ENCODE results near the gene CACNA1H. TPM values are rescaled to one million over a fixed set of nuclear protein-coding genes. Genes with fewer than 3 reads are reported as not detected.

The CACNA1H gene
- 9.8 TPM for polyA plus RNA-seq
- long read RNA-seq, donor 1, full-length matches to known transcripts = 1 of 1 reads
- long read RNA-seq, donor 1, partial matches to known transcripts = 0 of 1 reads
- long read RNA-seq, donor 1, other reads (novel, unspliced or antisense) = 0 of 1 reads
- long read RNA-seq, donor 2 = 0 reads
- long read RNA-seq, donor 3 = 0 reads
- long read RNA-seq, donor 4 = 0 reads
- long read RNA-seq, donor 5, partial matches to known transcripts = 5 of 14 reads
- long read RNA-seq, donor 5, other reads (novel, unspliced or antisense) = 9 of 14 reads
- long read RNA-seq, donor 6 = 0 reads
- long read RNA-seq, donor 7 = 0 reads
- long read RNA-seq, donor 8 = 0 reads
- long read RNA-seq, donor 9 = 0 reads
- long read RNA-seq, donor 10 = 0 reads
- long read RNA-seq, donor 11, partial matches to known transcripts = 35 of 52 reads
- long read RNA-seq, donor 11, other reads (novel, unspliced or antisense) = 17 of 52 reads

DNA sequence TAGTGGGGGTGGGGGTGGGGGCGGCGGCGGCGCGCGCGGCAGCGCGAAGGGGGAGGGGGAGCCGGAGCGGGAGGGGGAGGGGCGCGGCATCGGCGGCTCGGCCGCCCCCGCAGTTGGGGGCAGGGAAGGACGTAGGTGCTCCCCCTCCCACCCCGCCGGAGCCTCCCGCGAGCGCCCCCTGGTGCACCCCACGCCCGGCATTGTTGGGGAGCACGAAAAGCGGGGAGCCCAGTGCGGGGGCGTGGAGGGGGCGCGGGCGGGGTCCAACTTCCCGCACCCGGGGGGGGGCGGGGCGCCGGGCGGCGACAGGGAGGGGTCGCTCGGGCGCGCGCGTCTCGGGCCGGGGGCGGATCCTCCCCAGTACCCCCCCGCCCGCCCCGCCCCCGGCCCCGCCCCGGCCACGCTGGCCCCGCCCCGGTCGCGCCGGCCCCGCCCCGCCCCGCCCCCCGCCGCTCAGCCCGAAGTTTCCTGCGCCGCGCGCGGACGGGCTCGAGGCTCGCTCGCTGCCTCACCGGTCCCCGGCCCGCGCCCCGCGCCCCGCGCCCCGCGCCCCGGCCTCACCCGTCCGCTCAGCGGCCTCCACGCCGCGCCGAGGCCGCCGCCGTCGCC, at the start of gene CACNA1H:
TSS of gene CACNA1H (plus strand) at position 456 of the 609 bp plus-strand sequence. CDS start 632 bp downstream, outside the sequence.
- H3K27ac ChIP-seq (ENCODE audit: low read length) = no peak within 1 kb of the TSS
- DNase-seq = no peak
- peaks cover 49% of the 10 kb centered on the region for H3K27me3 ChIP-seq (ENCODE audit: control insufficient read depth, insufficient read depth, low read length)
- H3K4me3 ChIP-seq (ENCODE audit: low read length) = no peak within 1 kb of the TSS
- peaks cover 23% of the 10 kb centered on the region for H3K9me3 ChIP-seq (ENCODE audit: control insufficient read depth, low read depth, low read length)
- no peaks in the 10 kb centered on the region for H3K36me3 ChIP-seq (ENCODE audit: control insufficient read depth, insufficient read depth, low read length)
- peaks cover 15% of the 10 kb centered on the region for H3K4me1 ChIP-seq (ENCODE audit: control insufficient read depth, insufficient read depth, low read length)
- WGBS (ENCODE audit: insufficient coverage, low lambda C conversion rate) = no CpG with 5 or more reads among the region's 98 CpGs

DNA sequence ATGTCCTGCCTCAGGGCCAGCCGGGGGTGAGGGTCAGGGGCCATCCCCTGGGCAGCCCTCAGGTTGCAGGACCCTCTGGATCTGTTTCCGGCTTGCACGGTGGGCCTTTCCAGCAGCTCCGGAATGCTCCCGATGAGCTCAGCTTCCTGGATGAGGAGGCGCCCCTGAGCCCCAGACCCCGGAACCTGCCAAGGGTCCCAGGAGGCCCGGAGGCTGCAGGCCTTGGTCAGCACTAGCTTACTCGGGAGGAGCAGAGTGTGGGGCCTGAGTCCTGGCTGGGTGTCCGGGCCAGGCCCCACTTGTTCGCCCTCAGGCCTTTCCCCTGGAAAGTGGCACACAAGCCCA, 49.3 kb upstream of the CACNA1H start:
- Histone ChIP-seq H3K36me3 (ENCODE audit: control insufficient read depth, insufficient read depth, low read length) (no peaks in the 10 kb centered on the region), H3K4me3 (ENCODE audit: low read length) (no peak overlapping the region), H3K27ac (ENCODE audit: low read length) (no peak overlapping the region), H3K9me3 (ENCODE audit: control insufficient read depth, low read depth, low read length) (peaks cover 3% of the 10 kb centered on the region), H3K4me1 (ENCODE audit: control insufficient read depth, insufficient read depth, low read length) (peaks cover 7% of the 10 kb centered on the region), H3K27me3 (ENCODE audit: control insufficient read depth, insufficient read depth, low read length) (peaks cover 49% of the 10 kb centered on the region)
- WGBS (ENCODE audit: insufficient coverage, low lambda C conversion rate) = no CpG with 5 or more reads among the region's 11 CpGs
- no peak for DNase-seq

DNA sequence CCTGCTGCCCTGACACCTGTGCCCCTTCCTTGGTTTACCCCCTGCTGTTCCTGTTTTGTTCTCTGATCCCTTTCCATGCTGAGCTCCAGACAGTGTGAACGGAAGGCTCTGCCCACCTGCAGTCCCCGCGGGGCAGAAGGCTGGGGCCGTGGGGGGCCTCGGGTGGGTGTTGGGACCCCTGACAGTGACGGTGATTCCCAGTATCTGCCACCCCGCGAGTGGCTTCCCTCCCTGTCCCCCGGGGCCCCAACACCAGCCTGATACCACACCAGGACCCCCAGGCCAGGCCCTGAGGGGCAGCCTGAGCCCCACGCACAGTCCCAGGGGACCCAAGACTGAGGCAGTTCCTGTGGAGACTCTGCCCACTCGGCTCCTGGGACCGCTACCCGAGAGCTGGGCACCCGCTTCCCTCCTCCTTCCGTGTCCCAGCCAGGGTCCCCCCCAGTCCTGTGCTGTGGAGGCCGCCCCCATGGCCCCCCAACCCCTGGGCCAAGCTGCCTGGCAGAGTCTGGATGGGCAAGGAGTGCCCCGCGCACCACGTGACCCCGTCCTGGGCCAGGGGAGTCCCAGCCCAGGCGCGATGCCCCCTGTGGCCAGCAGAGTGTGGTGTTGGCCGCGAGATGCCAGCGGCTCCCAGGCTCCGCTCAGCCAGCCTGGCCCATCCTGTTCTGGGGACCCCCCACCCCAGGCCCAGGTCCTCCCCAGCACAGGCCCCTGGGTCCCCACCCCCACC, 46.9 kb upstream of the CACNA1H start:
- Histone ChIP-seq H3K4me3 (ENCODE audit: low read length) (no peak overlapping the region), H3K9me3 (ENCODE audit: control insufficient read depth, low read depth, low read length) (peaks cover 3% of the 10 kb centered on the region), H3K36me3 (ENCODE audit: control insufficient read depth, insufficient read depth, low read length) (no peaks in the 10 kb centered on the region), H3K27ac (ENCODE audit: low read length) (no peak overlapping the region), H3K4me1 (ENCODE audit: control insufficient read depth, insufficient read depth, low read length) (peaks cover 3% of the 10 kb centered on the region), H3K27me3 (ENCODE audit: control insufficient read depth, insufficient read depth, low read length) (peaks cover 44% of the 10 kb centered on the region)
- peak; percentile 46 to 56 for DNase-seq
- no CpG with 5 or more reads among the region's 26 CpGs for WGBS (ENCODE audit: insufficient coverage, low lambda C conversion rate)

DNA sequence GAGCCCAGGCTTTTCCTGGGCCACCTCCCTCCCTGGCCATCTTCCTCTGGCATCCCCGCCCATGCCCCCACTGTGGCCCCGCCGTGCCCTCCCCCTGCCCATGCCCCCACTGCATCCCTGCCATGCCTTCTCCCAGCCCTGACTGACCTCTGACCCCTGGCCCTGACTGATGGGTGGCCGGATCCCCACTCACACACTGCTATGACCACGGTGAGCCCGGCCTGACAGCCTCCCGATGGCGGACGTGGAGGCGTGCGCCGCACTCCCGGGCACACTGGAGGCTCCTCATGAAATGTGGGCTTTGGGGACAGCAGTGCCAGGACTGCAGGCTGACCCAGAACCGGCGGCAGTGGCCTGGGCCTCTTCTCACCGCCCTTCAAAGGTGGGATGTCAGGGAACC, 46.2 kb upstream of the CACNA1H start:
- Histone ChIP-seq H3K4me3 (ENCODE audit: low read length) (no peak overlapping the region), H3K4me1 (ENCODE audit: control insufficient read depth, insufficient read depth, low read length) (peaks cover 3% of the 10 kb centered on the region), H3K27ac (ENCODE audit: low read length) (no peak overlapping the region), H3K36me3 (ENCODE audit: control insufficient read depth, insufficient read depth, low read length) (no peaks in the 10 kb centered on the region), H3K9me3 (ENCODE audit: control insufficient read depth, low read depth, low read length) (peaks cover 3% of the 10 kb centered on the region), H3K27me3 (ENCODE audit: control insufficient read depth, insufficient read depth, low read length) (peaks cover 38% of the 10 kb centered on the region)
- no peak for DNase-seq
- WGBS (ENCODE audit: insufficient coverage, low lambda C conversion rate) = no CpG with 5 or more reads among the region's 16 CpGs

DNA sequence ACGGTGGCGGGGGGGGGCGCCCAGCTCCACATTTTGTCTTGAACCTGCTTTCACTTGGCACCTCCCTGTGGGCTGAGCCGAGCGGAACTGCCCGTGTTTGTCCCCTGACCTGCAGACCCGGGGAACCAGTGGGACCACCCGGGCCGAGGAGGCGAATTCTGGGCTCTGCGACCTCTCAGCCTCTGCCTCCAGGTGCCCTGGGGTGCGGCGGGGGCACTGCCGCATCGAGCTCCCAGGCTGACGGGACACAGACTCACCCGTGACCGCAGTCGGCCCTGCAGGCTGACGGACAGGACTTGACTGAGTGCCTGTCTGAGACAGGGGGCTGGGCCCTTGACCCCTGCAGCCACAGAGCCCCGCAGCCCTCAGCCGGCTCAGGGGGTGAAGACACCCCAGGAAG, 45.8 kb upstream of the CACNA1H start:
- H3K4me3 ChIP-seq (ENCODE audit: low read length) = no peak overlapping the region
- no peak for DNase-seq
- peaks cover 3% of the 10 kb centered on the region for H3K9me3 ChIP-seq (ENCODE audit: control insufficient read depth, low read depth, low read length)
- H3K4me1 ChIP-seq (ENCODE audit: control insufficient read depth, insufficient read depth, low read length) = peaks cover 3% of the 10 kb centered on the region
- H3K27me3 ChIP-seq (ENCODE audit: control insufficient read depth, insufficient read depth, low read length) = peaks cover 39% of the 10 kb centered on the region
- H3K27ac ChIP-seq (ENCODE audit: low read length) = no peak overlapping the region
- no CpG with 5 or more reads among the region's 22 CpGs for WGBS (ENCODE audit: insufficient coverage, low lambda C conversion rate)
- no peaks in the 10 kb centered on the region for H3K36me3 ChIP-seq (ENCODE audit: control insufficient read depth, insufficient read depth, low read length)

DNA sequence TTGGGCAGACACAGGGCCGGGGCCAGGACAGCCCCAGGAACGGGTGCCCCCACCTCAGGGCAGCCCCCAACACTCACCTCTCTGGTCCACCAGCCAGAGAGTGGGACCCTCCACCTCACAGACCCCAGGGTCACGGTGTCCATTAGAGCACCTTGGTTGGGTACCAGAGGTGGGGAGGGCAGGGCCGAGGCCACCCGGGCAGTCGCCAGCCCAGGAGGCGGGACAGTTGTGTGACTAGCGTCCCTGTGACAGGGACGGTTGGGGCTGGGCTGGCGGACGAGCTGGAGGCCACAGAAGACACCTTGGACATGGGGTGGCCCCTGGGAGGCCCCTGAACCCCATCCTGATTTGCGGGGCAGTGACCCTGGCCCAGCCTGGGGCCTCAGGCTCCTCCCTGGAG, 45.2 kb upstream of the CACNA1H start:
- peaks cover 43% of the 10 kb centered on the region for H3K27me3 ChIP-seq (ENCODE audit: control insufficient read depth, insufficient read depth, low read length)
- no peak overlapping the region for H3K27ac ChIP-seq (ENCODE audit: low read length)
- WGBS (ENCODE audit: insufficient coverage, low lambda C conversion rate) = no CpG with 5 or more reads among the region's 12 CpGs
- no peak for DNase-seq
- H3K9me3 ChIP-seq (ENCODE audit: control insufficient read depth, low read depth, low read length) = peaks cover 3% of the 10 kb centered on the region
- H3K4me1 ChIP-seq (ENCODE audit: control insufficient read depth, insufficient read depth, low read length) = peaks cover 3% of the 10 kb centered on the region
- H3K36me3 ChIP-seq (ENCODE audit: control insufficient read depth, insufficient read depth, low read length) = no peaks in the 10 kb centered on the region
- H3K4me3 ChIP-seq (ENCODE audit: low read length) = no peak overlapping the region

DNA sequence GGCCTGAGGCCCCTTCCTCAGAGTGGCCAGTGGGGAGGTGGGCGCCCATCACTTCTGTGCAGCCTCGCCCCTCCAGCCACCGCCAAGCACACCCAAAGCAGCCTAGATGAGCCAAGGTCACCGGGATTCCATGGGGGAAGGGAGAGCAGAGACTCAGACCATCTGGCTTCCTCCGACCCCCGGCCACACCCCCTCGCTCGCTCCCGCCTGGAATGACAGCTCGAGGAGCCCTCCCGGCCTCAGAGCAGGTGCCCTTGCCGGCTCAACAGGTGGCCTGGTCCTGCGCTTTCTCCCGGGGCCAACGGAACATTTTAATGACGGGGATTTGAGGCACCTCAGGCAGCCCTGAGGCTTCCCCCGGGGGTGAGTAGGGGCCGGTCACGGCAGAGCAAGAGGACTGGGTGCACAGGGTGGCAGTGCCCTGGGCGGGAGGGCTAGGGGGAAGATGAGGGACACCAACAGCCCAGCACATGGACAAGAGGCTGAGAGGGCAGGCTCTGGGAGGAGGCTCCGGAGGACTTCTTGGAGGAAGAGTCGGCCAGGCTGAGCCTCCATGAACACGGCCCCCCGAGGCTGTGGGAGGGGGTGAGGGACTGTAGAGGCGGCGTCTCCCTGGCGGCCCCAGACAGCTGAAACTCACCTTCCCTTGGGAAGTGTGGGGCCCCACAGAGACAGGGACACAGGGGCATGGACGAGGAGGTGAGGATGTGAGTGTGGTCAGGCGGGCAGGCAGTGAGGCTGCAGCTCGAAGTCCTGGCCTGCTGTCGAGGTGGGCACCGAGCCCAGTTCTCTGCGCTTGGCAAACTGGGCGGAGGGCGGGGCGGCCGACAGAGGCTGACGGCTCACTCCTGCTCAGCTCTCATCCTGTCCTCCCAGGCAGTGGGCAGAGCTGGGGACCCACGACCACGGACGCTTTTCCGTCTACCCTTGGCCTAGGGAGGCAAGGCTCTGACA, 44.3 kb upstream of the CACNA1H start:
- Histone ChIP-seq H3K27ac (ENCODE audit: low read length) (no peak overlapping the region), H3K4me1 (ENCODE audit: control insufficient read depth, insufficient read depth, low read length) (no peaks in the 10 kb centered on the region), H3K9me3 (ENCODE audit: control insufficient read depth, low read depth, low read length) (peaks cover 3% of the 10 kb centered on the region), H3K36me3 (ENCODE audit: control insufficient read depth, insufficient read depth, low read length) (no peaks in the 10 kb centered on the region), H3K27me3 (ENCODE audit: control insufficient read depth, insufficient read depth, low read length) (peaks cover 39% of the 10 kb centered on the region), H3K4me3 (ENCODE audit: low read length) (no peak overlapping the region)
- no CpG with 5 or more reads among the region's 42 CpGs for WGBS (ENCODE audit: insufficient coverage, low lambda C conversion rate)
- DNase-seq = no peak

DNA sequence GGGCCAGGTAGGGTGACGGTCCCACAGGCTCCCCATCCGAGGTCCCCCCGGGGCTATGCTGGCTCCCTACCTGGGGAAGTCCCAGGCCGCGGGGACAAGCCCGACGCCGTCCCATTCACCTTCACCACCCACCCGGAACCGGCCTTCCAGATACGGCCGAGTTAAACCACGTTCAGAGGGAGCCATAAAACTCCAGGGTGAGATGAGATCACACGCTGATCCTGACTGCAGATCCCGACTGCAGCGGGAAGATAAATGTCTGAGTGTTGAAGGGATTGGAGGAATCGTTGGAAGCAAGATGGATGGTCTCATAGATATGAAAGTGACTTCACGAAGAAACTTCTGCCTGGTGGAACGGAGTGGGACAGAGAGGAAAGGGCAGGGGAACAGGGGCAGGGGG, 43.3 kb upstream of the CACNA1H start:
- Histone ChIP-seq H3K27ac (ENCODE audit: low read length) (no peak overlapping the region), H3K36me3 (ENCODE audit: control insufficient read depth, insufficient read depth, low read length) (no peaks in the 10 kb centered on the region), H3K4me1 (ENCODE audit: control insufficient read depth, insufficient read depth, low read length) (no peaks in the 10 kb centered on the region), H3K4me3 (ENCODE audit: low read length) (no peak overlapping the region), H3K27me3 (ENCODE audit: control insufficient read depth, insufficient read depth, low read length) (peaks cover 32% of the 10 kb centered on the region), H3K9me3 (ENCODE audit: control insufficient read depth, low read depth, low read length) (peaks cover 3% of the 10 kb centered on the region)
- no CpG with 5 or more reads among the region's 19 CpGs for WGBS (ENCODE audit: insufficient coverage, low lambda C conversion rate)
- DNase-seq = no peak

DNA sequence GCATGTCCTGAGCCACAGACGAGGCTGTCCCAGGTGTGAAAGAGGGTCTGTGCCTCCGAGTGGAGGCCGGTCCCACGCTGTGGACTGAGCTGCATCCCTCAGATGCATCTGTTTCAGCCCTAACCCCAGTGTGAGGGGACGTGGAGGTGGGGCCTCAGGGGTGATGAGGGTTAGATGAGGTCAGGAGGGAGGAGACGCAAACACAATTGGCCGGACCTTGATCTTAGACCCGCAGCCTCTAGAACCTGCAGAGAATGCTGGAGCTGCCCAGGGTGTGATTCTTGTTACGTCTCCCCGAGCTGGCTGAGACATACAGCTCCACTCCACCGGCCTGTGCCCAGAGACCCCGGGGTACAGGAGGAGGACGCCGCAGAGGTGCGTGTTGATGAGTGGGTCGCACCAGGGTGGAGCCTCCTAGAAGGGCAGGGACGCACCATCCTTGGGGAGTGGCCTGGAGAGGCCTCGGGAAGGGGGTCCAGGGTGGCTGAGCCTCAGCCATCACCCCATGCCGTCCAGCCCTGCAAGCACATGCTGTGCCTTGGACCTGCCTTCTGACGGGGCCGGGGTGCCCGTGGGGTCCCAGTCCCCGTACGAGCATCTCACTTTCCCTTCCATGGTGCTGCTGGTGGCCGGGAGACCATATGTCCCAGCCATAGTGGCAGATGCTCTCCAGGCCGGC, 40.3 kb upstream of the CACNA1H start:
- Histone ChIP-seq H3K9me3 (ENCODE audit: control insufficient read depth, low read depth, low read length) (no peaks in the 10 kb centered on the region), H3K4me3 (ENCODE audit: low read length) (no peak overlapping the region), H3K36me3 (ENCODE audit: control insufficient read depth, insufficient read depth, low read length) (no peaks in the 10 kb centered on the region), H3K27me3 (ENCODE audit: control insufficient read depth, insufficient read depth, low read length) (peaks cover 30% of the 10 kb centered on the region), H3K4me1 (ENCODE audit: control insufficient read depth, insufficient read depth, low read length) (no peaks in the 10 kb centered on the region), H3K27ac (ENCODE audit: low read length) (no peak overlapping the region)
- no peak for DNase-seq
- WGBS (ENCODE audit: insufficient coverage, low lambda C conversion rate) = no CpG with 5 or more reads among the region's 26 CpGs
